Measurements from ENCODE around the gene RNF225.
"Not testable (repeated sequence)": the region's sequence is repeated elsewhere in the genome, so short reads cannot be mapped to it uniquely, and the experiment has no call there.

Gene RNF225

DNA sequence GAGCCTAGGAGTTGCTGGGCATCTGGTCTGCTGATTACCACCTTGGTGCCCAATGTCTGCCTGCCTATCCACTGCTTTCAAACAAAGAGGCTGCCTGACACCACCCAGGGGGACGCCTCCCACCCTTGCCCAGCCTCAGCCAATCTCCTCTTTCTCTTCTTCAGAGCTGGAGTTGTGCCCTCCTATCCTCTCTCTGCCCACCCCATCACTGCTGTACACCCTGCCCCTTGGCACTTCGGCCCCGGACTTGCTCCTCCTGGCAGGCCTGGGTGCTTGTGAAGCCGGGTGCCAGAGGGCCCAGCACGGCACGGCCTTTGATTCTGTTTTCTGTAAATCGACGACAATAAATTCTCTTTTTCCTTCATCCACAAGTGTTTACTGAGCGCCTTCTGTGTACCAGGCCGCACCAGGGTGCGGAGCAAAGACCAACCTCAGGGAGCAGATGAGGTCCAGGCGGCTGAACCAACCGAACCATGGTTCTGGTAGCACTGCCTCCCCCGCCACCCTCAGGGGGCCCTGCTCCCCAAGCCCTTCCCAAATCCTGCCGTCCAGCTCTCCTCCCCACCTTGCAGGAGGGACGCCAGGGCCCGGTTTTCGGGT, 5.0 kb downstream of the RNF225 start:
- Histone ChIP-seq H3K4me1 (ENCODE audit: insufficient read depth, insufficient read length) (peaks cover 9% of the 10 kb centered on the region), H3K9ac (ENCODE audit: insufficient read length, low read depth) (peak overlapping the region; percentile 80), H3K27me3 (ENCODE audit: insufficient read depth, insufficient read length) (no peaks in the 10 kb centered on the region), H3K4me3 (ENCODE audit: insufficient read length, low read depth) (peak overlapping the region; percentile 64), H3K36me3 (ENCODE audit: insufficient read depth, insufficient read length, low read length) (peaks cover 18% of the 10 kb centered on the region), H3K9me3 (ENCODE audit: insufficient read depth, low read length) (no peaks in the 10 kb centered on the region)
- DNase-seq (ENCODE audit: low read depth, low spot score): no peak
- TF ChIP-seq ZNF274 (IDR thresholded peaks at IDR 0.05; ENCODE audit: low read depth, low read length): no peak
- TF ChIP-seq YY1 (IDR thresholded peaks at IDR 0.05; ENCODE audit: insufficient read depth, insufficient read length): no peak
- no peak for TF ChIP-seq SUZ12 (IDR thresholded peaks at IDR 0.05; ENCODE audit: extremely low read depth, insufficient read depth, insufficient read length)

DNA sequence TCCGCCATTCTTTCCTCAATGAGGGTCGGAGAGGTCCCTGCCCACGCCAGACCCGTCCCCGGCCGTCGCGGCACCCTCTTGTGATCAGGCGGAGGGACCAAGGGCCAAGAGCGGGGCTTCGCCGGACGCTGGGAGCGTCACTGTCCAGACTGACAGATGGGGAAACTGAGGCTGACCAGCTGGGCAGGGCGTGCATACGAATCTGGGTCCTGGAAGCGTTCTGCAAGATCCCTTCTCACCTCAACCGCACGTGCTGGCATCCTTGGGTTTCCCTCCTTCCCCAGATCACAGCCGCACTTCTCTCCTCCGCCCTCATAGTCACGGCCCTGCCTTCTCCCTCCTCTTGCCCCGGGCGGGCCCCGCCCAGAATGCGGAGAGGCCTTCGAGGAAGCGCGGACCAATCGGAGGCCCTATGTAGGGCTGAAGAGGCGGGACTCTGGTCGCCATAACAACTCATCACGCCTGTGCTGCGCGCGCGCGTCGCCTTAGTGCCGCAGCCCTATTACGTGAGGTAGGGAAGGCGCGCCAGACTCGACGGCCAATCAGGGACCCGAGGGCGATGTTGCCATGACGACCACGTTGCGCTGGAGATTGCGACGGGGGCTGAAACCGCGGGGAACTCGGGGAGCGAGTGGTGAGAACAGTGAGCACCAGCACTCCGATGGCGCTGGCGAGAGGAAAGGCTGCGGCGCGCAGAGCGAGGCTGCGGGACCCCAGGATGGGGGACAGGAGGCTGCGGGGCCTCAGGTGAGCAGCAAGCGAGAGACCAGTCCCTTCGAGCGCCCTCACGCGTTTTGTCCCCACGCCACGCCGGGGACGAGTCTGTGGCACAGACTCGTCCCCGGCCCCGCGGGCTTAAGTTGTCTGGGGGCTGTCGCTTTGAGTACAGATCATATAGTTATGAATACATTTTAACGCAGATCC, 5.7 kb downstream of the RNF225 start:
- DNase-seq (ENCODE audit: low read depth, low spot score): peak; percentile 96
- Histone ChIP-seq H3K4me1 (ENCODE audit: insufficient read depth, insufficient read length) (peaks cover 9% of the 10 kb centered on the region), H3K36me3 (ENCODE audit: insufficient read depth, insufficient read length, low read length) (peaks cover 12% of the 10 kb centered on the region), H3K9me3 (ENCODE audit: insufficient read depth, low read length) (no peaks in the 10 kb centered on the region), H3K27me3 (ENCODE audit: insufficient read depth, insufficient read length) (no peaks in the 10 kb centered on the region), H3K4me3 (ENCODE audit: insufficient read length, low read depth) (peak overlapping the region; percentile 64), H3K9ac (ENCODE audit: insufficient read length, low read depth) (peak overlapping the region; percentile 95)
- TF ChIP-seq SUZ12 (IDR thresholded peaks at IDR 0.05; ENCODE audit: extremely low read depth, insufficient read depth, insufficient read length) (no peak), YY1 (IDR thresholded peaks at IDR 0.05; ENCODE audit: insufficient read depth, insufficient read length) (no peak), ZNF274 (IDR thresholded peaks at IDR 0.05; ENCODE audit: low read depth, low read length) (no peak)

DNA sequence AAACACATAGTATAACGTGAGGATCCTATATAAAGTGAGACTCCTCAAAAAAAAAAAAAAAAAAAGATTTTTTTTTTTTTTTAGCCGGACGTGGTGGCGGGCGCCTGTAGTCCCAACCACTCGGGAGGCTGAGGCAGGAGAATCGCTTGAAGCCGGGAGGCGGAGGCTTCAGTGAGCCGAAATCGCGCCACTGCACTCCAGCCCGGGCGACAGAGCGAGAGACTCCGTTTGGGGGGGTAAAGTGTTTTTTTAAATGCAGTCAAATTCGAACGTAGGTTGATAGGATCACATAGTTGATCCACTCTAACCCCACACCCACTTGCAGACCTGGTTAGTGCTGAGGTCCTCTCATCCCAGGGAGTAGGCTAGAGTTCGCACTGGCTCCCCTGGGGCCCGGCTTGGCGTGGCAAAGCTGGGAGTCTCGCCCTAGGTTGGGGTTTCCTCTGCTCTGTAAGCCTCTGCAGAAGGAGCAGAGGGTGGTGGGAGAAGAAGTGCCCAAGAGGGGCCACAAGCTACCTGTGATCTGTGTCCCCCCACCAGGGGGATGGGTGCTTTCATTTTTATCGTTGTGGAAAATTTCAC, 6.5 kb downstream of the RNF225 start:
- peaks cover 7% of the 10 kb centered on the region for H3K36me3 ChIP-seq (ENCODE audit: insufficient read depth, insufficient read length, low read length)
- H3K9me3 ChIP-seq (ENCODE audit: insufficient read depth, low read length): no peaks in the 10 kb centered on the region
- peak overlapping the region; percentile 95 for H3K9ac ChIP-seq (ENCODE audit: insufficient read length, low read depth)
- H3K4me3 ChIP-seq (ENCODE audit: insufficient read length, low read depth): peak overlapping the region; percentile 64
- no peak for DNase-seq (ENCODE audit: low read depth, low spot score)
- TF ChIP-seq YY1 (IDR thresholded peaks at IDR 0.05; ENCODE audit: insufficient read depth, insufficient read length): no peak
- no peak for TF ChIP-seq SUZ12 (IDR thresholded peaks at IDR 0.05; ENCODE audit: extremely low read depth, insufficient read depth, insufficient read length)
- no peak for TF ChIP-seq ZNF274 (IDR thresholded peaks at IDR 0.05; ENCODE audit: low read depth, low read length)
- H3K27me3 ChIP-seq (ENCODE audit: insufficient read depth, insufficient read length): no peaks in the 10 kb centered on the region
- peaks cover 9% of the 10 kb centered on the region for H3K4me1 ChIP-seq (ENCODE audit: insufficient read depth, insufficient read length)

DNA sequence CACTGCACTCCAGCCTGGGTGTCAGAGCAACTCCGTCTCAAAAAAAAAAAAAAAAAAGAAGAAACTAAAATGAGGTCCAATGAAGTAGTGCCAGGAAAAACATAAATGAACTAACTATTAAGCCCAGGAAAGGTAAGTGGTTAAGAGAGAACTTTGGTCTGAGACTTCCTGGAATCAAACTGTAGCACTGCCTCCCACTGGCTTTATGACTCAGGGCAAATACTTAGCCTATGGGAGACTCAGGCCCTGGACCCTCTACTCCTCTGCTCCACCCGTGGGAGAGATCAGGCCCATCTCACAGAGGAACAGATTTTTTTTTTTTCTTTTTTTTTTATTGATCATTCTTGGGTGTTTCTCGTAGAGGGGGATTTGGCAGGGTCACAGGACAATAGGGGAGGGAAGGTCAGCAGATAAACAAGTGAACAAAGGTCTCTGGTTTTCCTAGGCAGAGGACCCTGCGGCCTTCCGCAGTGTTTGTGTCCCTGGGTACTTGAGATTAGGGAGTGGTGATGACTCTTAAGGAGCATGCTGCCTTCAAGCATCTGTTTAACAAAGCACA, 8.5 kb downstream of the RNF225 start:
- H3K9me3 ChIP-seq (ENCODE audit: insufficient read depth, low read length); H3K27me3 ChIP-seq (ENCODE audit: insufficient read depth, insufficient read length); H3K4me3 ChIP-seq (ENCODE audit: insufficient read length, low read depth); H3K4me1 ChIP-seq (ENCODE audit: insufficient read depth, insufficient read length); H3K36me3 ChIP-seq (ENCODE audit: insufficient read depth, insufficient read length, low read length); H3K9ac ChIP-seq (ENCODE audit: insufficient read length, low read depth); DNase-seq (ENCODE audit: low read depth, low spot score): not testable (repeated sequence)

DNA sequence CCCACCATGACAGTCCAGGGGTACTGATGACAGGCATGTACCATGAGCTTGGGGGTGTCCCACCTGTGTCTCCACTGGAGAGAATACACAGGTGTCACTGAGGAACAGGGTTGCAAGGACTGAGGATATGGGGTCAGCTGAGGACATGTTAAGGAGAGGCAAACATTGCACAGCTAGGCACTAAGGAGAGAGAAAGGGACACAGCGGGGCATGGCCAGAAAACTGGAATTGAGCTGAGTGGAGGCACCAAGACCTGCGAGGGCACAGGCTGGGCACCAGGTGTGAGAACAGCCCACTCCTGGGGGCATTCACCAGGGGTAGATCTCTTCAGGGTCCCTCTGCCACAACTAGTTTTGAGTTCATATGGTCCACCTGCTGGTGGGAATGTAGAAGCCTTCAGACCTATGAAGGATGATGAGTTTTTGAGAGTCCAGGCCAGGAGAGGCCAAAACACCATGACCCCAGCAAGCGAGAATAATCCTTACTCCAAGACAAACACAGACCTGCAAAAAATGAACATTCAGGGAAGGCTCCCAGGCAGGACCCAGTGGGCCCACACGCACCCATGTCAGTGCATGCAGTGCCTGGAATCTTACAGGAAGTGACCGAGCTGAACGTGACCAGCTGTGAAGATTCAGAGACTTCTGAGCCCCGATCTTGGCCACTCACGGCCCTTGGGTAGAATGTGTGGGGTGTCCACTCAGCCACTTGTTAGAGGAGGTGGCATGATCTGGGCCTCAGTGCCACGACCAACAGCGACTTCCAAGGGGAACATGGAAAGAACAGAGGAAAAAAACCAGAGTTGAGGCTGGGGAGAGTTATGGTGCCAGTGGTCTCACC, 11.6 kb downstream of the RNF225 start:
- Histone ChIP-seq H3K9ac (ENCODE audit: insufficient read length, low read depth) (peak overlapping the region; percentile 92), H3K4me1 (ENCODE audit: insufficient read depth, insufficient read length) (peaks cover 2% of the 10 kb centered on the region), H3K4me3 (ENCODE audit: insufficient read length, low read depth) (peak overlapping the region; percentile 96)

DNA sequence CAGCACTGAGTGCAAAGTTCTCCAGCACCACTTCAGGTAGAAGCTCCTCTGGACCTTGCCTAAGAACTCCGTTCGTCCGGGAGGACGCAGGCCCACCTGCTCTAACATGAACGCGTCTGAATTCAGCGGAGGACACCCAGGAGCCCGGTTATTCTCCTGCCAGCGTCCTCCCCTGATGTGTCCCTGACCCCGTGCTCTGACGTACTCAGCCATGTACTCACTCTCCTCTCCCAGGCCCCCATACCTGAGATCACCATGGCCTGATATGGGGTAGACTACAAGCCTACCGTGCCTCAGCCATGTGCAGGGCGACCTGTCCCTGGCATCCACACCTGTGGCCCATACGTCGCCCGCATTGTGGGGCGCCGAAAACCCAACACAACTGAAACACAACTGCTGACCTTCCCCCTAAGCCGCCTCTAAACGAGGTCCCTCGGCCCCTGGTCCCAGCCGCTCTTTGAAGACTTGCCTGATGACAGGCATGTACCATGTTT, 12.2 kb downstream of the RNF225 start:
- H3K4me3 ChIP-seq (ENCODE audit: insufficient read length, low read depth): peak overlapping the region; percentile 96
- TF ChIP-seq ZNF274 (IDR thresholded peaks at IDR 0.05; ENCODE audit: low read depth, low read length) (no peak), YY1 (IDR thresholded peaks at IDR 0.05; ENCODE audit: insufficient read depth, insufficient read length) (no peak), SUZ12 (IDR thresholded peaks at IDR 0.05; ENCODE audit: extremely low read depth, insufficient read depth, insufficient read length) (no peak)
- DNase-seq (ENCODE audit: low read depth, low spot score): no peak

More for the DNA sequence above, 11.6 kb downstream of the RNF225 start:
- Histone ChIP-seq H3K36me3 (ENCODE audit: insufficient read depth, insufficient read length, low read length) (peaks cover 4% of the 10 kb centered on the region), H3K9me3 (ENCODE audit: insufficient read depth, low read length) (no peaks in the 10 kb centered on the region), H3K27me3 (ENCODE audit: insufficient read depth, insufficient read length) (no peaks in the 10 kb centered on the region)
- TF ChIP-seq YY1 (IDR thresholded peaks at IDR 0.05; ENCODE audit: insufficient read depth, insufficient read length): no peak
- TF ChIP-seq ZNF274 (IDR thresholded peaks at IDR 0.05; ENCODE audit: low read depth, low read length): no peak
- TF ChIP-seq SUZ12 (IDR thresholded peaks at IDR 0.05; ENCODE audit: extremely low read depth, insufficient read depth, insufficient read length): no peak
- no peak for DNase-seq (ENCODE audit: low read depth, low spot score)

More for the DNA sequence above, 12.2 kb downstream of the RNF225 start:
- peak overlapping the region; percentile 92 for H3K9ac ChIP-seq (ENCODE audit: insufficient read length, low read depth)
- peaks cover 2% of the 10 kb centered on the region for H3K4me1 ChIP-seq (ENCODE audit: insufficient read depth, insufficient read length)
- H3K36me3 ChIP-seq (ENCODE audit: insufficient read depth, insufficient read length, low read length): peaks cover 4% of the 10 kb centered on the region
- H3K27me3 ChIP-seq (ENCODE audit: insufficient read depth, insufficient read length): no peaks in the 10 kb centered on the region
- H3K9me3 ChIP-seq (ENCODE audit: insufficient read depth, low read length): no peaks in the 10 kb centered on the region
